PC-3 (cell line): Measurements from ENCODE around the gene BFSP2.

ENCODE experiments used
- EZH2 ChIP-seq: fragments of 300-600 bp; sonication (generic); IDR thresholded peaks from one replicate; pipeline ENCODE4 v1.6.1; 2017; ENCODE audit warnings: antibody characterized with exemption, mild to moderate bottlenecking, low read length; ENCODE audit not compliant: unreplicated experiment
- TF ChIP-seq, protein P1 (sequence below): fragments of 300-600 bp; sonication (generic); conservative IDR thresholded peaks from 2 replicates; pipeline ENCODE4 v1.5.1; 2017; ENCODE audit warnings: antibody characterized with exemption, low read depth, mild to moderate bottlenecking, low read length

GRCh38 chr3:133455281-133455680 is 55.4 kb downstream of the BFSP2 start:
- TF ChIP-seq, protein P1, sequence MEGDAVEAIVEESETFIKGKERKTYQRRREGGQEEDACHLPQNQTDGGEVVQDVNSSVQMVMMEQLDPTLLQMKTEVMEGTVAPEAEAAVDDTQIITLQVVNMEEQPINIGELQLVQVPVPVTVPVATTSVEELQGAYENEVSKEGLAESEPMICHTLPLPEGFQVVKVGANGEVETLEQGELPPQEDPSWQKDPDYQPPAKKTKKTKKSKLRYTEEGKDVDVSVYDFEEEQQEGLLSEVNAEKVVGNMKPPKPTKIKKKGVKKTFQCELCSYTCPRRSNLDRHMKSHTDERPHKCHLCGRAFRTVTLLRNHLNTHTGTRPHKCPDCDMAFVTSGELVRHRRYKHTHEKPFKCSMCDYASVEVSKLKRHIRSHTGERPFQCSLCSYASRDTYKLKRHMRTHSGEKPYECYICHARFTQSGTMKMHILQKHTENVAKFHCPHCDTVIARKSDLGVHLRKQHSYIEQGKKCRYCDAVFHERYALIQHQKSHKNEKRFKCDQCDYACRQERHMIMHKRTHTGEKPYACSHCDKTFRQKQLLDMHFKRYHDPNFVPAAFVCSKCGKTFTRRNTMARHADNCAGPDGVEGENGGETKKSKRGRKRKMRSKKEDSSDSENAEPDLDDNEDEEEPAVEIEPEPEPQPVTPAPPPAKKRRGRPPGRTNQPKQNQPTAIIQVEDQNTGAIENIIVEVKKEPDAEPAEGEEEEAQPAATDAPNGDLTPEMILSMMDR, result no peak
- TF ChIP-seq EZH2, result no peak
